CD4-positive, alpha-beta T cell treated with Interleukin-12 subunit alpha and Interleukin-12 subunit beta, for 1 hour (primary cell): ENCODE results near the gene FBXO24.
A peak's percentile ranks its signal among the peaks of the same experiment; 100 is the strongest.

Experiments
- DNase-seq: peaks from one replicate; pipeline ENCODE4 v3.0.0-alpha.2; 2020

Gene FBXO24

GRCh38 chr7:100598425-100598824 lies 12.3 kb downstream of the FBXO24 start:
- DNase-seq = no peak

GRCh38 chr7:100599911-100600729 lies 14.0 kb downstream of the FBXO24 start:
- DNase-seq = no peak

DNA sequence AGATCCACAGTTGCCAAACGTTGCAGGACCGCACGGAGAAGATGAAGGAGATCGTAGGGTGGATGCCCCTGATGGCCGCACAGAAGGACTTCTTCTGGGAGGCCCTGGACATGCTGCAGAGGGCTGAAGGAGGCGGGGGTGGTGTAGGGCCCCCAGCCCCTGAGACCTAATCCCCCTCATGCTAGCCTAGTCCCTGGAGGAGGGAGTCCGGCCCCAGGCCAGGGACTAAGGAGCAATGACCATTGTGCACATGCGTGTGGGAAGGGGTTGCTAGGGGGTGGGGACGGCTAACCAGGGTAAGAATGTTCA lies 14.6 kb downstream of the FBXO24 start:
- no peak for DNase-seq

GRCh38 chr7:100602889-100603725 lies 17.0 kb downstream of the FBXO24 start:
- no peak for DNase-seq

DNA sequence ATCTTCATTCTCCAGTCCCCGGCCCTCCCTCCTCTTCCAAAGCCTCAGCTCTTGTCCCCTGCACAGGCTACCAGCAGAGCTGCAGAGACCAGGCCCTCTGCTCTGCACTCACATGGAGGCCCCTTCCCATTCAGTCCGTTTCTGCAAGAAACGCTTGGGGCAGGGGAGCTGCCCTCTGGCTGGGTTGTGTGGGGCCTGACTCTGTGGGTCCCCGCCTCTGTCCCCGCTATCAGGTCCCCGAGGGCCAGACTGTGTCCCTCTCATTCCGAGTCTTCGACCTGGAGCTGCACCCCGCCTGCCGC lies 17.5 kb downstream of the FBXO24 start:
- no peak for DNase-seq

GRCh38 chr7:100604028-100604975 lies 18.2 kb downstream of the FBXO24 start:
- DNase-seq = peak; percentile 83

- peak; percentile 40 for DNase-seq
Observed at GRCh38 chr7:100604976-100605911, 19.1 kb downstream of the FBXO24 start.

GRCh38 chr7:100606313-100606712 lies 20.2 kb downstream of the FBXO24 start:
- no peak for DNase-seq

DNA sequence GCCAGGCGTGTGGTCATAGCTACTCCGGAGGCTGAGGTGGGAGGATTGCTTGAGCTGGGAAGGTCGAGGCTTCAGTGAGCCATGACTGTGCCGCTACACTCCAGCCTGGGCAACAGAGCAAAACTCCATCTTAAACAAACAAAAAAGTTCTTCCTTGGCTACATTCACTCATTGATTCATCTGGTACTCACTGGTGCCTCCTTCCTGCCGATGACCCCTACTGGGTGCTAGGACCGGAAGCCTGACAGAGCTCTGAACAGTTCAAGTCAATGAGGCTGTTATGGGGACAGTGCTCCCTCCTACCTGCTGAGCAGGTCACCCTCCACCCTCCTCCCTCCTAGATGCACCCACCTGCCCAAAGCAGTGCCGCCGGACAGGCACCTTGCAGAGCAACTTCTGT lies 21.0 kb downstream of the FBXO24 start:
- DNase-seq = no peak

DNA sequence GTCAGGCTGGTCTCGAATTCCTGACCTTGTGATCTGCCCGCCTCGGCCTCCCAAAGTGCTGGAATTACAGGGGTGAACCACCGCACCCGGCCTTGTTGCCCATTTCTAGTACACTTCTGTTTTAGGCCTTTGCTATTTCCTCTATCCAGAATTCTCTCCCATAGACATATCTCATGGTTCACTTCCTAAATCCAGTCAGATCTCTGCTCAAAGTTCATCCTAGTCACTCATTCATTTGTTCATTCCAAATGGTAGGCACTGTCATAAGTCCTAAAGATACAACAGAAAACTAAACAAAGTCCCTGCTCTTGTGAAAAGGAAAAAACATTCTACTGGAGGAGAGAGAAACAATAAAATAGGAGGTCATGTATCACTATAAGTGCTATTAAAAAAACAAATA lies 23.8 kb downstream of the FBXO24 start:
- no peak for DNase-seq

- peak; percentile 98 for DNase-seq
Observed at GRCh38 chr7:100611983-100612729, 26.0 kb downstream of the FBXO24 start, which contains the start of gene MOSPD3. MOSPD3 (plus strand) TSS chr7:100612540; CDS start chr7:100612792, 252 bp downstream.

DNA sequence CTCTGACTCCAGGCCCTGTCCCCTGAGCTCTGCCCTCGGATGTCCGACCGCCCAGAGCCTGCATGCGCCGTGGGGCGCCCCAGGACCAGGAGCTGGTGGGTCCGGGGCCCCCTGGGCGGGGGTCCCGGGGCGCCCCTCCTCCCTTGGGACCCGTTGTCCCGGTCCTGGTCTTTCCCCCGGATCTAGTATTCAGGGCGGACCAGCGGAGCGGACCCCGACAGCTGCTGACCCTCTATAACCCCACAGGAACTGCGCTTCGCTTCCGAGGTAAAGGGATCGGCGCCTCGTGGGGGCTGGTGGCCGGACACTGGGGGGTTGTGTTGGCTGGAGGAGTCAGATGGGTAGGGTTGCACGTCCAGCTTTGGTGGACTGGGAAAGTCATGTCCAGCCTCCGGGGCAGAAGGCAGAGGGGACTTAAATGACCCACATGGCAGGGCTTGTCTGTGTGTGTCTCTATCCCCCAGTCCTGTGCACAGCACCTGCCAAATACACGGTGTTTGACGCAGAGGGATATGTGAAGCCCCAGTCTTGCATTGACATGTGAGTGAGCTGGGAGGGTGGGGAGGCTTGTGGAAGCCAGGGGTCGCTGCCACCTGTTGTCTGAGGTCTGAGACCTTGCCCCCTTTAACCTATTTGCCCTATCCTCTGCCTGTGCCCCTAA lies 26.7 kb downstream of the FBXO24 start:
- no peak for DNase-seq

DNA sequence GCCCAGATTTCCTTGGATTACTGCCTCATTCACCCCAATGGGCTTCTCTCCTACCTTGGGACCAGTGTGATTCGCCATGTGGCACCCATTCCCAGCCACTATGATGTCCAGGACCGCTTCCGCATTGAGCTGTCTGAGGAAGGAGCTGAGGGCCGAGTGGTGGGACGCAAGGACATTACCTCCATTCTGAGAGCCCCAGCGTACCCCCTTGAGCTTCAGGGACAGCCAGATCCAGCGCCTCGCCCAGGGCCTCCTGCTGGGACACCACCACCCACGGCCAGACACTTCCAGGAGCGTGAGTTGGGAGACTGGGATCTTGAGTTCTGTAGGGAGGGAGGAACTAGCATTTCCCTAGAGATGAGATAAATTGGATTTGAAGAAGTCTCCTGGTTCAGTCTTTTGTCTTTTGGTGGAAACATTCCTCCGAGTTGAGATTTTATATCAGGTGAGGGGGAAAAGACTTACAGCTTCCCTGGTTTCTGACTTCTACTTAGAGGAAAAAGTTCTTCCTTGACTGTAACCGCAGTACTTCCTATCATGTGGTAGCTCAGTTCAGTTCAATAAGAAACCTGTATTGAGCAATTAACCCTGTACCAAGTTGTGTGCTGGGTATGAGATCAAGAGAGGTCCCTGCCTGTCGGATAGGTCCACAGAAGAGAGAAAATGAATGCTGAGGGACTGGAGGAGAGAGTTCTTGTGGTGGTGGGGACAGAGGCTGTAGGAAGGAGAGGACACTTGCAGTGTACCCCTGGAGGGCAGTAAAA lies 27.5 kb downstream of the FBXO24 start:
- DNase-seq = no peak

DNA sequence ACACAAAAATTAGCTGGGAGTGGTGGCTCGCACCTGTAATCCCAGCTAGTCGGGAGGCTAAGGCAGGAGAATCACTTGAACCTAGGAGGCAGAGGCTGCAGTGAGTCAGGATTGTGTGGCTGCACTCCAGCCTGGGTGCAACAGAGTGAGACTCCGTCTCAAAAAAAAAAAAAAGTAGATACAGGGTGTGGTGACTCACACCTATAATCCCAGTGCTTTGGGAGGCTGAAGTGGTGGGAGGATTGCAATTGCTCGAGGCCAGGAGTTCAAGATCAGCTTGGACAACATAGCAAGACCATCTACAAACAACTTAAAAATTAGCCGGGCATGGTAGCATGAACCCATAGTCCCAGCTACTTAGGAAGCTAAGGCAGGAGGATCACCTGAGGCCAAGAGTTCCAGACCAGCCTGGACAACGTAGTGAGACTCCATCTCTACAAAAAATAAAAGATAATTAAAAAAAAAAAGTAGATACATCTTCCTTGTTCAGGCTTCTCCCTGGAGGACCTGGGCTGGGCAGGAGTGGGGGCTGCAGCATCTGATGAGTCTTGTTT lies 28.3 kb downstream of the FBXO24 start:
- no peak for DNase-seq

GRCh38 chr7:100620239-100620638 lies 34.1 kb downstream of the FBXO24 start:
- no peak for DNase-seq

GRCh38 chr7:100620804-100621203 lies 34.7 kb downstream of the FBXO24 start:
- no peak for DNase-seq

- DNase-seq = no peak
Observed at GRCh38 chr7:100621554-100621953, 35.4 kb downstream of the FBXO24 start.

GRCh38 chr7:100623951-100624824 lies 38.1 kb downstream of the FBXO24 start:
- no peak for DNase-seq

GRCh38 chr7:100626055-100626454 lies 39.9 kb downstream of the FBXO24 start:
- no peak for DNase-seq
